Measurements from ENCODE around the gene APCDD1. TPM values are rescaled to one million over a fixed set of nuclear protein-coding genes. Genes with fewer than 3 reads are reported as not detected.

Gene APCDD1
- total RNA-seq, 4 donors from 2014 or later: 5.4 to 18.2 (median 17.0) TPM

DNA sequence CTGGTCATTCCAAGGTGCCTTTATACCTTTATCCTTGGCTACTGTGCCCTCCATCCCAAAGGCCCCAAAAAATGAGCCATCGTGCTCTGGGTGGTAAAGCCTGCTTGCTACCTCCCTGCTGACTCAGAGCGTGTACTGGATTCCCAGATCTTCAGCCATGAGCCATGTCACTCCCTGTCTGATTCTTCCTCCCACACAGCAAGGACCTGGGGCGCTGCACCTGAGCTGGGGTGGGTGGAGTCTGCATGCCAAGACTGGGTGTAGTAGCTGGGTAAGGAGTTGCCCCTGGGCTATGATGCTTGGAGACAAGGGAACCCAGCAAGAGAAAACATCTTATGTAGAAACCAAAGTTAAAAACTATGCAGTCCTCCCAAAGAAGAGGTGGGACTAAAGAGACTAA lies 37.2 kb upstream of the APCDD1 start:
- no peaks in the 10 kb centered on the region for H3K36me3 ChIP-seq
- no peaks in the 10 kb centered on the region for H3K4me1 ChIP-seq
- no peak overlapping the region for H3K27ac ChIP-seq
- H3K9me3 ChIP-seq: no peaks in the 10 kb centered on the region
- DNase-seq: no peak
- no peak overlapping the region for H3K4me3 ChIP-seq
- TF ChIP-seq CTCF (IDR thresholded peaks at IDR 0.05) (no peak), POLR2A (IDR thresholded peaks at IDR 0.05) (no peak)
- no peaks in the 10 kb centered on the region for H3K27me3 ChIP-seq

DNA sequence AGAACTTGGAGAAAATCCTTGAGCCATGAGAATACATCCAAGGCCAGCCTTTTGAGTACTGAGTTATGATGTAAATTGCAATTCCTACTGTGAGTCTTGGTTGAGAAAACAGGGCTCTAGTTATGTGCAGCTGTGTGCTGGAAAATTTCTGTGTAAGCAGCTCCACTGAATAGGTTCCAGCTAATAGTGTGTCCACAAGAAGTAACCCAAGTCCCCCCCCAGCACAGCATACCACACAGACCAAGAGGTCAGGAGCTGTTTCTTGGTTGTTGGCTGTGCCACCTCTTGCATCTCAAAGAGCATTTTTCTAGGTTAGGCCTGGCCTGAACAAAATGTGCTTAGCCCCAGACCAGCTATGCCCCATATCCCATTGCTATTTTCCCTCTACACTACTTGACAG lies 36.8 kb upstream of the APCDD1 start:
- Histone ChIP-seq H3K36me3 (no peaks in the 10 kb centered on the region), H3K27ac (no peak overlapping the region), H3K27me3 (no peaks in the 10 kb centered on the region), H3K9me3 (no peaks in the 10 kb centered on the region), H3K4me3 (no peak overlapping the region), H3K4me1 (no peaks in the 10 kb centered on the region)
- TF ChIP-seq POLR2A (IDR thresholded peaks at IDR 0.05) (no peak), CTCF (IDR thresholded peaks at IDR 0.05) (no peak)
- DNase-seq: no peak

DNA sequence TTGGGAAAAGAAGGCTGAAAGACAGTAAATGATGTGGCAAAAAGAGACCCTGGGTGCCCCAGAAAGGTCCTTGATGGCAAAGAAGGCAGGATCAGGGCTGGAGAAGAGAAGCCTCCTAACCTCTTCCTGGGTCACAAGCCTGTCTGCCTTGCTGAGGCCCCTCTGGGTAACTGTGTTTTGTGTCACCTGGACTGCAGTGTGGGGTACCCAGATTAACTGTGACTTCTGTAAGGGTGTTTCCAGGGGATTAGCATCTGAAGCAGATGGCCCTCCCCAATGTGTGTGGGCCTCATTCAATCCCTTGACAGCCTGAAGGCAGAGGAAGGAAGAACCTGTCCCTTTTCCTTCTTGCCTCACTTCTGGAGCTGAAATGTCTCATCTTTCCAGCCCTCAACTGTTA lies 35.6 kb upstream of the APCDD1 start:
- H3K36me3 ChIP-seq: no peaks in the 10 kb centered on the region
- no peak overlapping the region for H3K4me3 ChIP-seq
- no peaks in the 10 kb centered on the region for H3K9me3 ChIP-seq
- H3K27ac ChIP-seq: no peak overlapping the region
- TF ChIP-seq POLR2A (IDR thresholded peaks at IDR 0.05) (no peak), CTCF (IDR thresholded peaks at IDR 0.05) (no peak)
- H3K4me1 ChIP-seq: no peaks in the 10 kb centered on the region
- DNase-seq: no peak
- no peaks in the 10 kb centered on the region for H3K27me3 ChIP-seq

GRCh38 chr18:10419420-10420103 lies 34.9 kb upstream of the APCDD1 start:
- TF ChIP-seq CTCF (IDR thresholded peaks at IDR 0.05): no peak
- no peak for TF ChIP-seq POLR2A (IDR thresholded peaks at IDR 0.05)
- H3K27ac ChIP-seq: no peak overlapping the region
- no peak overlapping the region for H3K4me3 ChIP-seq
- no peak for DNase-seq
- H3K4me1 ChIP-seq: no peaks in the 10 kb centered on the region
- H3K36me3 ChIP-seq: no peaks in the 10 kb centered on the region
- H3K9me3 ChIP-seq: no peaks in the 10 kb centered on the region
- no peaks in the 10 kb centered on the region for H3K27me3 ChIP-seq

DNA sequence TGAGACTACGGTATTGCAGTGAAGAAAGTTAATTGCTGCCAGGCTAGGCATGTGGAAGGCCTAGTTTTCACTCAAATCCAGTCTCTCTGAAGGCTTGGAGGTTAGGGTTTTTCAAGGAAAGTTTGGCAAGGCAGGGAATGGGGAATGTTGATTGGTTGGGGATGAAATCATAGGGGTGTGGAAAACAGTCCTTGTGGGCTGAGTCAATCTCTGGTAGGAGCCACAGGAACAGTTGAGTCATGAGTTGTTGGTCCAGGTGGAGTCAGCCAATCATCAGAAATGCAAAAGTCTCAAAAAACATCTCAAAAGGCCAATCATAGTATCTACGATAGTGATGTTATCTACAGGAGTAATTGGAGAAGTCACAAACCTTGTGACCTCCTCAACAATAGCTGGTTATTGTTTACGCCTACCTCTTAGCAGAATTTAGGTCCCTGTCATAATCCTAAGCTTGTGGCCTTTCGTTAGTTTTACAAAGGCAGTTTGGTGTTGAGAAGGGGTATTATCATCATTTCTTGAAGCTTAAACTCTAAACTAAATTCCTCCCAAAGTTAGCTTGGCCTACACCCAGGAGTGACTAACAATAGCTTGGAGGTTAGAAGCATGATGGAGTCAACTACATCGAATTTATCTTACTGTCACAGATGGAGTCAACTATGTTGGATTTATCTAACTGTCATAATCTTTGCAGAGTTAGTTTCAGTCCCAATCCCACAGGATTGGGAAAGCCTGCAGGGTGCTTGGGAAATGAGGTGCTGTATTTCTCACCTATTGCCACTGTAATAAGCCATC lies 33.7 kb upstream of the APCDD1 start:
- no peak overlapping the region for H3K4me3 ChIP-seq
- no peaks in the 10 kb centered on the region for H3K36me3 ChIP-seq
- no peak for TF ChIP-seq CTCF (IDR thresholded peaks at IDR 0.05)
- no peak for TF ChIP-seq POLR2A (IDR thresholded peaks at IDR 0.05)
- H3K4me1 ChIP-seq: no peaks in the 10 kb centered on the region
- no peaks in the 10 kb centered on the region for H3K9me3 ChIP-seq
- no peak overlapping the region for H3K27ac ChIP-seq
- DNase-seq: no peak
- no peaks in the 10 kb centered on the region for H3K27me3 ChIP-seq
